Measurements from ENCODE around the gene GKAP1. TPM values are rescaled to one million over a fixed set of nuclear protein-coding genes. Genes with fewer than 3 reads are reported as not detected.

Gene GKAP1
- total and polyA plus RNA-seq, 9 donors: 11.9 to 23.6 (median 13.8) TPM

GRCh38 chr9:83800236-83801033 is 17.1 kb downstream of the GKAP1 start:
- WGBS, 3 donors: 81 to 85% (median 85%) methylated on average over 13 of the region's 13 CpGs
- DNase-seq: no peak
- H3K27me3 ChIP-seq: no peaks in the 10 kb centered on the region
- no peaks in the 10 kb centered on the region for H3K36me3 ChIP-seq
- intact Hi-C loops (cut with DNase I): no loop called here
- no peaks in the 10 kb centered on the region for H3K9me3 ChIP-seq
- H3K27ac ChIP-seq: no peak overlapping the region
- H3K4me1 ChIP-seq (ENCODE audit: insufficient read depth): no peaks in the 10 kb centered on the region
- H3K4me3 ChIP-seq: no peak overlapping the region
- TF ChIP-seq CTCF (IDR thresholded peaks at IDR 0.05) (no peak), EP300 (IDR thresholded peaks at IDR 0.05) (no peak), POLR2A (IDR thresholded peaks at IDR 0.05) (no peak)

- no peaks in the 10 kb centered on the region for H3K4me1 ChIP-seq (ENCODE audit: insufficient read depth)
- no peak overlapping the region for H3K27ac ChIP-seq
- H3K4me3 ChIP-seq: no peak overlapping the region
- intact Hi-C loops (cut with DNase I): no loop called here
- TF ChIP-seq CTCF (IDR thresholded peaks at IDR 0.05) (no peak), EP300 (IDR thresholded peaks at IDR 0.05) (no peak), POLR2A (IDR thresholded peaks at IDR 0.05) (no peak)
- H3K27me3 ChIP-seq: no peaks in the 10 kb centered on the region
- H3K36me3 ChIP-seq: no peaks in the 10 kb centered on the region
- DNase-seq: no peak
- 89 to 96% (median 94%) methylated on average over 2 of the region's 2 CpGs for WGBS, 3 donors
- H3K9me3 ChIP-seq: no peaks in the 10 kb centered on the region
Measured at GRCh38 chr9:83794051-83794450, 23.5 kb downstream of the GKAP1 start.

DNA sequence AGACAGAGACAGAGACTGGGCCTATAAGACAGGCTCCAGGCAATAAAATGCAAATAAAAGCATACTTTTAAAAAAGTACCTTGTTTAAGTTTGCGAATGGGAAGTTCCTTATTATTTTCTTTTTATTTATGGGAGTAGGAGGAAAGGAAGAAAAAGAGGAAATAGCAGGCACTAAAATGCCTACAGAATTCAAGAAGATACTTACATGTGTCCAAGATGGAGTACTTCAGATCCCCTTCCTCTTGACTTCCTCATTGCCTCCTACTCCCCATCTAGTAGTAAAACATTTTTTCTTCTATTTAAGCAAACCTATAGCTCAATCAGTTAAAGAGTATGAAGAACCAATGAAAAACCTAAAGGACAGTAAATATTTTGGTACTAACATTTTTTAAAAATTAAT is 24.8 kb downstream of the GKAP1 start:
- intact Hi-C loops (cut with DNase I): no loop called here
- no peak for DNase-seq
- Histone ChIP-seq H3K27ac (no peak overlapping the region), H3K4me1 (ENCODE audit: insufficient read depth) (no peaks in the 10 kb centered on the region), H3K4me3 (no peak overlapping the region), H3K27me3 (no peaks in the 10 kb centered on the region), H3K9me3 (no peaks in the 10 kb centered on the region), H3K36me3 (no peaks in the 10 kb centered on the region)
- TF ChIP-seq EP300 (IDR thresholded peaks at IDR 0.05) (no peak), CTCF (IDR thresholded peaks at IDR 0.05) (no peak), POLR2A (IDR thresholded peaks at IDR 0.05) (no peak)
- 92 to 94% (median 94%) methylated on average over 1 of the region's 1 CpG for WGBS, 3 donors

- intact Hi-C loops (cut with DNase I): no loop called here
- no peak overlapping the region for H3K27ac ChIP-seq
- H3K27me3 ChIP-seq: no peaks in the 10 kb centered on the region
- TF ChIP-seq CTCF (IDR thresholded peaks at IDR 0.05) (no peak), POLR2A (IDR thresholded peaks at IDR 0.05) (no peak), EP300 (IDR thresholded peaks at IDR 0.05) (no peak)
- WGBS, 3 donors: 94 to 95% (median 95%) methylated on average over 2 of the region's 2 CpGs
- no peak for DNase-seq
- no peak overlapping the region for H3K4me3 ChIP-seq
- H3K4me1 ChIP-seq (ENCODE audit: insufficient read depth): no peaks in the 10 kb centered on the region
- H3K9me3 ChIP-seq: no peaks in the 10 kb centered on the region
- no peaks in the 10 kb centered on the region for H3K36me3 ChIP-seq
Measured at GRCh38 chr9:83778164-83778563, 39.4 kb downstream of the GKAP1 start.
